GM21737 (cell line): ENCODE measurements around the gene STX2.
"Not testable (repeated sequence)": the region's sequence is repeated elsewhere in the genome, so short reads cannot be mapped to it uniquely, and the experiment has no call there.

ENCODE experiments used
- ATAC-seq: cut with Tn5 transposase; IDR thresholded peaks from one replicate; pipeline ENCODE4 v1.9.1; 2021; ENCODE audit warnings: mild to moderate bottlenecking, moderate library complexity; ENCODE audit not compliant: unreplicated experiment

STX2 gene

GRCh38 chr12:130838951-130839769 lies at the start of gene STX2:
Gene STX2, minus strand, starts transcription at chr12:130839250. Its CDS starts 151 bp downstream, at chr12:130839099.
- peak; percentile 90 for ATAC-seq

- ATAC-seq: not testable (repeated sequence)
These were observed 48.1 kb upstream of the STX2 start for GRCh38 chr12:130887190-130887589.

GRCh38 chr12:130881548-130881947 lies 42.5 kb upstream of the STX2 start:
- ATAC-seq: no peak

- no peak for ATAC-seq
These were observed 42.0 kb upstream of the STX2 start for GRCh38 chr12:130881046-130881445.

GRCh38 chr12:130880411-130880885 lies 41.4 kb upstream of the STX2 start:
- no peak for ATAC-seq

- no peak for ATAC-seq
These were observed 40.8 kb upstream of the STX2 start for GRCh38 chr12:130879781-130880389.

DNA sequence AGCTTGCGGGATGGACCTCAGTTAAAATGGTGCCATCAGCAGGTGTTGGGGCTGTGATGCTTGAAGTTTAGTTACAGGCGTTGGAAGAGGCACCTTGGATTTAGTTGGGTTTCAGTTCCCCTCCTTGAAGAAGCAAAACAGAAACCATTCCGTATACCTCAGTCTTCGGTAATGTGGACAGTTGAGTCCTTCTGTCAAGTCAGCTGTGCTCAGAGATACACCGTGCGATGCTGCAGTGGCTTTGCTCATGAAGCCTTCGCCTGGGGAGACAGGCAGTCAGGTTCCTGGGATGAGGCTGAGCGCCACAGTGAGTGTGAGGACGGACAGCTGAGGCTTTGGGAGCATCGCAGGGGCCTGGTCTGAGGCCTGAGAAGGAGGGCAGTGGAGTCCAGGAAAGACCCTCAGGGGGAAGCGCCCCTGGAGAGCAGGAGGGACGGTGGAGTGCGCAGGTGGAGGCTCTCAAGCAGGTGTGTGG lies 40.2 kb upstream of the STX2 start:
- peak; percentile 56 for ATAC-seq

GRCh38 chr12:130878193-130879185 lies 39.4 kb upstream of the STX2 start:
- ATAC-seq: no peak

GRCh38 chr12:130877333-130877732 lies 38.3 kb upstream of the STX2 start:
- ATAC-seq: no peak

DNA sequence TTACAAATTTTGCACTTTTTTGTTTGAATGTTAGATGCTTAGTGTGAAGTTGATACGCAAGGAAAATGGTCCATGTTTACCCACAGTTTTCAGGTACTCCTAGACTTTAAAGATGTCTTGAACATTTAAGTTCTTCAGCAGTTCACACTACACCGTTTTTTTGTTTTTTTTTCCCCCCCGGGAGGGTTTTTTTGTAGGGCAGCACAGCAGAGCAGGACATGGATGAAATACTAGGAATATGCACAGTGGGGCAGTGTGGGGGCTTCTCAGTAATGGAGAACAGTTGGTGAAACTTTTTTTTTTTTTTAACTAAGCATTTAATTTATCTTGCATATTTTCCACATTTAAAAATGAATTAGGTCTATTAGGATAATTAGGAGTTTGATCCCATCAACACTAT lies 37.7 kb upstream of the STX2 start:
- ATAC-seq: no peak

DNA sequence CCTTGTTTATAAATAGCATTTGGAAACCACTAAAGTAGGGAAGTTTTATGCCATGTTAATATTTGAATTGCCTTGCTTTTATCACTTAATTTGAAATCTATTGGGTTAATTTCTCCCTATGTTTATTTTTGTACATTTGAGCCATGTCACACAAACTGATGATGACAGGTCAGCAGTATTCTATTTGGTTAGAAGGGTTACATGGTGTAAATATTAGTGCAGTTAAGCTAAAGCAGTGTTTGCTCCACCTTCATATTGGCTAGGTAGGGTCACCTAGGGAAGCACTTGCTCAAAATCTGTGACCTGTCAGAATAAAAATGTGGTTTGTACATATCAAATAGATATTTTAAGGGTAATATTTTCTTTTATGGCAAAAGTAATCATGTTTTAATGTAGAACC lies 37.2 kb upstream of the STX2 start:
- no peak for ATAC-seq

DNA sequence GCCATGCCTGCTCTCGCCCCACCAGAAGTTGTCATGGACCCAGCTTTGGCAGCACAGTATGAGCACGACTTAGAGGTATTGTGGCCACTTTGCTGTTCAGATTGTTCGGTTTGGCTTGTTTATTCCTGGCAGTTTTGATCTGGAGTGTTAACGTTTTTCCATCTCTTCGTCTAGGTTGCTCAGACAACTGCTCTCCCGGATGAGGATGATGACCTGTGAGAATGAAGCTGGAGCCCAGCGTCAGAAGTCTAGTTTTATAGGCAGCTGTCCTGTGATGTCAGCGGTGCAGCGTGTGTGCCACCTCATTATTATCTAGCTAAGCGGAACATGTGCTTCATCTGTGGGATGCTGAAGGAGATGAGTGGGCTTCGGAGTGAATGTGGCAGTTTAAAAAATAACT lies 36.7 kb upstream of the STX2 start:
- ATAC-seq: not testable (repeated sequence)

DNA sequence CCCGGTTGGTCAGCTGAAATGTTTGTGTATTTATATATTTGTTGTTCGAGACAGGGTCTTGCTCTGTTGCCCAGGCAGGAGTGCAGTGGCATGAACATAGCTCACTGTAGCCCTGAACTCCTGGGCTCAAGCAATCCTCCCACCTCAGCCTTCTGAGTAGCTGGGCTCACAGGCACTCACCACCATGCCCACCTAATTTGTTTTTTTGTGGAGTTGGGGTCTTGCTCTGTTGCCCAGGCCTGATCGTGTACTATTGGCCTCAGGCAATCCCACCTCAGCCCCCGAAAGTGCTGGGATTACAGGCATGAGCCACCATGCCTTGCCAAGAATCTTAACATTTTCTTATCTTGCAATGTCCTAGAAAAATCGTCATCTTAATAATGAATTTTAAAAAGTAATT lies 36.1 kb upstream of the STX2 start:
- no peak for ATAC-seq

DNA sequence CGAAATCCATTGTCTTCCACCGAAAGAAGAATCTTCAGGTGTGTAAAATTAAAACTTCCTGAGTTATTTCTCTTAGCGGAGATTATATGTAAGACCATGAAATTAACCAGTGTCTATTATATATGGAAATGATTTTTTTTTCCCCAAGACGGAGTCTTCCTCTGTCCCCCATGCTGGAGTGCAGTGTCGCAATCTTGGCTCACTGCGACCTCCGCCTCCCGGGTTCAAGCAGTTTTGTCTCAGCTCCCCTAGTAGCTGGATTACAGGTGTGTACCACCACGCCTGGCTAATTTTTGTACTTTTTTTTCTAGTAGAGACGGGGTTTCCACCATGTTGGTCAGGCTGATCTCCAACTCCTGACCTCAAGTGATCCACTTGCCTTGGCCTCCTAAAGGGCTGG lies 35.6 kb upstream of the STX2 start:
- ATAC-seq: no peak

GRCh38 chr12:130873825-130874224 lies 34.8 kb upstream of the STX2 start:
- ATAC-seq: no peak

- ATAC-seq: no peak
These were observed 34.2 kb upstream of the STX2 start for GRCh38 chr12:130873106-130873795.

DNA sequence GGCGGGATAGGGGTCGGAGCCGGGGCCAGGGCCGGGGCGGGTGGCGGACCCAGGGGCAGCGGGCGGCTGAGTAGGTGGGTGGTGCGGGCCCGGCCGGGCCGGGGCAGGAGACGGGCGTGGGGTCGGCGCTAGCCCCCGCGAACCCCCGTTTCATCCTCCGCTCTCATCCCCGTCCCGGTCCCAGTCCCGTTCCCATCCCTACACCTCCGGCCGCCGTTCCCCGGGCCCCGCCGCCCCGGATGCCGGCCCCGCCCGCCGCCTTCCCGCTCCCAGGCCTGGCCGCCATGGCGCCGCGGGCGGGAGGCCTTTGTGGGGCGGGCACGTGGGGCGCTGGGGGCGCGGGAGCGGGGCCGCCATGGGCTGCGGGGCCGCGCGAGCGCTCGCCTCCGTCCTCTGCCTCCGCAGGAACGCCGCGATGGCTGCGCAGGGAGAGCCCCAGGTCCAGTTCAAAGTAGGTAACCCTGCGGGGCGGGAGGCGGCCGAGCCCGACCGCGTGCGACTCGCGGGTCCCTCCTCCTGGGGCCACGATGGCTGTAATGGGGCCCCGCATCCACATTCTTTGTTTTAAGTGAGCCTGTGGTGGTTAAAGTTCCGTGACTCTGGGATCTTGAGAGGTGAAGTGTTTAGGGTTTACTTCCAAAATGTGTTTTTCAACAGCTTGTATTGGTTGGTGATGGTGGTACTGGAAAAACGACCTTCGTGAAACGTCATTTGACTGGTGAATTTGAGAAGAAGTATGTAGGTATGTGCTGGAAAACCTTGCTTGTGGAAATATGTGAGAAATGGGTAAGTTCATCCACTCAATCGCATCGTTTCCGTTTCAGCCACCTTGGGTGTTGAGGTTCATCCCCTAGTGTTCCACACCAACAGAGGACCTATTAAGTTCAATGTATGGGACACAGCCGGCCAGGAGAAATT lies 33.4 kb upstream of the STX2 start:
- peak; percentile 31 for ATAC-seq

DNA sequence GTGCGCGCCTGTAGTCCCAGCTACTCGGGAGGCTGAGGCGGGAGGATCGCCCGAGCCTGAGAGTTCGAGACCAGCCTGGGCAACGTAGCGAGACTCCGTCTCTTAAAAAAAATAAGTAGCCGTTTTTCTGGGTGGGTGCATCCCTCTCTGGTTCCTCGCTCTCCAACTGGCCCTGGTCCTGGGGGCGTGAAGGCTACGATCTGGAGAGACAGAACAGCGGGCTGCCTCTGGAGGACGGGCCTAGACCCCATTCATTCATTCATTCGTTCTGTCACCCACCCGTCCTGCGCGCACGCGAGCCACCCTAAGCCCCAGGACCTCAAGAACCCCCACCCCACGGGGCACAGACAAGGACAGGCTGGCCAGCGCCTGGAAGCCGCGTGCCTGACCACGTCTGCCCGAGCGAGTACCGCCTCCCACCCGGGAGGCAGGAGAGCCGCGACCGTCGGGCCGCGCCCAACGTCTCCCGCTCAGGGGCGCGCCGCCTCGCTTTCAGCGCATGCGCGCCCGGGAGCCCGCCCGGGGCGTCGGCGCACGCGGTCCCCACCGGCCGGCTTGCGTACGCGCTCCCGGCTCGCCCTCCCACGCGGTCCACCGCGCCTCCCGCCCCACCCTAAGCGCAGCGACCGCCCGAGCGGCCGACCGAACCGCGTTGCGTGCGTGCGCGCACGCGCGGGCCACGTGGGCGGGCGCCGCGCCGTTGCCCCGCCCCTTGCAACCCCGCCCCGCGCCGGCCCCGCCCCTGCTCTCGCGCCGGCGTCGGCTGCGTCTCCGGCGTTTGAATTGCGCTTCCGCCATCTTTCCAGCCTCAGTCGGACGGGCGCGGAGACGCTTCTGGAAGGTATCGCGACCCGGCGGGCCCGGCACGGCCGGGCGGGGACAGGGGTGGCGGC lies 32.5 kb upstream of the STX2 start, which contains the start of gene RAN:
Gene RAN, plus strand, starts transcription at position 781 of the 893 bp plus-strand sequence. CDS start 528 bp downstream, outside the sequence.
- peak; percentile 78 for ATAC-seq
